IPS DF 19.7 (cell line): Measurements from ENCODE around the gene FYTTD1.

Experiments used
- DNase-seq: peaks from one replicate; pipeline ENCODE4 v3.0.0-alpha.2; 2013; ENCODE audit warnings: low read depth, low spot score

FYTTD1 gene

DNA sequence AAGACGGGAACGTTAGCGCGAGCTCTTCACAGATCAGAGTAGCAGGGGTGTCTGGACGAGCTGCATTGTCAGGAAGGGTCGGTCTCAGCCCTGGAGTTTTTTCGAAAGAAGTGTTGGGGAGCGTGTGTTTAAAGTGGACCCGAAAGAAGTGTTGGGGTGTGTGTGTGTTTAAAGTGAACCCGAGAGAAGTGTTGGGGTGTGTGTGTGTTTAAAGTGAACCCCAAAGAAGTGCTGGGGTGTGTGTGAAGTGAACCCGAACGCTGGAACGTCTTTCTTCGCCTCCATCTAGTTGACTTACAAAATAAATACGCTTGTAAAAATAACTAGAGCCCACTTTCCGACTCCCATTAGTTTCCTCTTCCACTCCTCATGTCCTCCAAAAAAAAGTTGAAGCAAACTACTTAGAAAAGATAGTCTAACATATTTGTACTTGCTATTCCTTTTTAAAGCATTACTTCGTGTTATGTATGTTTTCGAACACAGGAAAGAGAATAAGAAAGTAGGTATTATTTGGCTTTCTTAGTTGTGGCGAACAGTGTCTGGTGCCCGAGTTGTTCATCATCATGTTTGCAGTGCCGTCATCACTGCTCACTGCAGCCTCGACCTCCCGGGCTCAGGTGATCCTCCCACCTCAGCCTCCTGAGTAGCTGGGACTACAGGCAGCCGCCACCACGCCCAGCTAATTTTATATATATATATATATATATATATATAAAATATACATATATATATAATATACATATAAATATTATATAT is 42.4 kb downstream of the FYTTD1 start:
- DNase-seq, result no peak

DNA sequence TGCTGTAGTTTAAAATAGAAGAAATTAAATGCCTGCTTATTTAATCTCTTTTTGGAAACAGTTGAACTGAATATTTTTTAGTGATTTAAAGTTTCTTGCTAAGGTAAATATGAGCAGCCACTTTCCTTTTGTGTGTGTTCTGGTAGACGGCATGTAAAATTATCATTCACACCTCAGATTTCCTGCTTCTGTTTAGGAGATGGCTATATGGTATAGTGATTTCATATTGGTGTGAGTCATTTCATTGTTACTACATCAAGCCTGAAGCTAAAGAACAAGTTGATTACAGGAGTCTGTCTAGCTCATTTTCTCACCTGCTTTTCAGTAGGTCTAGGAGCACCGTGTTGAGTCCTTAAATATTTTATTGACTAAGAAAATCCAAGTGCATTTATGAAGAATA is 43.6 kb downstream of the FYTTD1 start:
- DNase-seq, result no peak

- DNase-seq, result no peak
Measured at GRCh38 chr3:197794115-197794514, 44.4 kb downstream of the FYTTD1 start.

DNA sequence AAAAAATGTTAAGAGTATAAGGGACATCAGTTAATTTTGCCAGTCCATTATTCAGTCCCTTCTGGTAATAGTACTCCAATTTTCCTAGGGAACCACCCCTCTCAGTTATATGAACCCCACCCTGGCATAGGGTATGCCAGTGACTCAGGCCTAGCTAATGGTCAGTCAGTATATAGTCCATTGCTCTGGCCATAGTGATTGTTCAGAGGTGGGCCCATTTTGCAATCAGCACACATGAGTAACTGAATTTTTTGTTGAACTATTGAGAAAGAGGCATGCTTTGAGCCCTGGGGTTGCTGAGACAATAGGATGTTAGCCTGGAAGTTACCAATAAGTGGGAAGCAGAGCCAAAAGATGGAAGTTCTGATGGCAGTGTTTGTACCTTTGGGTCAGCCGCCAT is 45.5 kb downstream of the FYTTD1 start:
- no peak for DNase-seq

GRCh38 chr3:197796087-197796486 is 46.4 kb downstream of the FYTTD1 start:
- DNase-seq, result no peak

- no peak for DNase-seq
Measured at GRCh38 chr3:197798863-197799262, 49.2 kb downstream of the FYTTD1 start.

GRCh38 chr3:197800379-197800778 is 50.7 kb downstream of the FYTTD1 start:
- no peak for DNase-seq

DNA sequence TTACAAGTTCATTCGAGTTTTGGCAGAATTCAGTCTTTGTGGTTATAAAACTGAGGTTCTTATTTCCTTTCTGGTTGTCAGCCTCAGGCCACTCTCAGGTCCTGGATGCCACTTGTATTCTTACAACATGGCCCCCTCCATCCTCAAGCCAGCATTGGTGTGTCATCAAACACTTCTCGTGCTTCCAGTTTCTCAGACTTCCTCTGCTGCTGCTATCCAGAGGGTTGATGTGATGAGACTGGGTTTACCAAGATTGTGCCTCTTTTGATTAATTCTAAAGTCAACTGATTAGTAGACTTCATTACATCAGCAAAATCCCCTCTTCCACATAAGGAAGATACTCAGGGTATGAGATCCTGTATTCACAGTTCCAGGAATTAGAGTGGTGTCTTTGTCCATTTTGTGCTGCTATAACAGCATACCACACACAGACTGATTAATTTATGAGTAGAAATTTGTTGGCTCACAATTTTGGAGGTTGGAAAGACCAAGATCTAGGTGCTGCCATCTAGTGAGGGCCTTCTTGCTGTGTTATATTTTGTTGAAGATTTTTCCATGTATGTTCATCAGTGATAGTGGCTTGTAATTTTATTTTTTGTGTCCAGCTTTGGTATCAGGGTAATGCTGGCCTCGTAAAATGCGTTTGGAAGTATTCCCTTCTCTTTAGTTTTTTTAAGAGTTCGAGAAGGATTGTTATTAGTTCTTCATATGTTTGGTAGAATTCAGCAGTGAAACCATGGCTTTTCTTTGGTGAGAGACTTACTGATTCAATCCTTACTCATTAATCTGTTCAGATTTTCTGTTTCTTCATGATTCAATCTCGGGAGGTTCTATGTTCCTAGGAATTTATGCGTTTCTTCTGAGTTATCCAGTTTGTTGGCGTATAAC is 52.5 kb downstream of the FYTTD1 start:
- DNase-seq, result no peak

DNA sequence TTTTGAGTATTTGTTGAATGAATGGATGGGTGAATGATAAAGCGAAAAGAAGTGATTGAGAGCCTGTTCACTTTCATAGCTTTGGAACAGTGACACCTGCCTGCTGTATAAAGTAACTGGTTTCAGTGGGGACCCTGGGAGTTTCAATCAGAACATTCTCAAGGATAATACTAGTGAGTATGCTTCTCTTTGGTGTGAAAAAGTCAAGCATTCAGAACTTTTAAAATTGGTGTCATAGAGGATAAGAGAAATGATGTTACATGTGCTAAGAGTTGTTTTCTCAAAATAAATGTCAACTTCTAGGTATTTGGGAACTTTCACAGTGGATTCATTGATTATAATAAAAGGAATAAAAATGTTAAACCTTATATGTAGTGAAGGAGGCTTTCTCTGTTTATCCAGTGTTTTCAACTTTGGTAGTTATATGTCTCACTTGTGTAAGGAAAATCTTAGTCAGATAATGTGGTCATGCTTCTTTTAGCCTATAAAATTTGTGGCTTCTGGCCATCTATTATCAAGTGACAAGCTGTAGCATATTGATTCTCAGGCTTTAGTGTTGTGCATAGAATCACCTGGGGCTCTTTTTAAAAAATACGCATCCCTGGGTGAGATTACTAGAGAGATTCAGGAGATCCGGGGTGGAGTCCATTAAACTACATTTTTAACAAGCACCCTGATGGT is 53.2 kb downstream of the FYTTD1 start:
- DNase-seq, result no peak

DNA sequence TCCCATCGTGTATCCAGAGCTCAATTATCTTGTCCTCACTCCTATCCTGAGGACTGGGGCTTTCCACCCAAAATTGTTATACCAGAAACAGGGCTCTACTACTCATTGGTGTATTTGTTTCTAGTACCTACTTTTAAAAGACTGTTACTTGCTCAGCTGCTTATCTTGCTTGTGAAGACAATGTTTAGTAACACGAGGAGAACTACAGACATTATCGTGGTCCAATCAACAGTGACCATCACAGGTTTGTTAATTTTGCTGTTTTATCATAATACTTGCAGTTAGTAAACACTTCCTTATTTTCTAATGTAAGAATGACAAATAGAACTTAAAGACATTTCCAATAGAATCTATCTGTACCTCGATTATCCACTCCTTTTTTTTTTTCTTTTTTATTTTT is 54.8 kb downstream of the FYTTD1 start:
- DNase-seq, result no peak

DNA sequence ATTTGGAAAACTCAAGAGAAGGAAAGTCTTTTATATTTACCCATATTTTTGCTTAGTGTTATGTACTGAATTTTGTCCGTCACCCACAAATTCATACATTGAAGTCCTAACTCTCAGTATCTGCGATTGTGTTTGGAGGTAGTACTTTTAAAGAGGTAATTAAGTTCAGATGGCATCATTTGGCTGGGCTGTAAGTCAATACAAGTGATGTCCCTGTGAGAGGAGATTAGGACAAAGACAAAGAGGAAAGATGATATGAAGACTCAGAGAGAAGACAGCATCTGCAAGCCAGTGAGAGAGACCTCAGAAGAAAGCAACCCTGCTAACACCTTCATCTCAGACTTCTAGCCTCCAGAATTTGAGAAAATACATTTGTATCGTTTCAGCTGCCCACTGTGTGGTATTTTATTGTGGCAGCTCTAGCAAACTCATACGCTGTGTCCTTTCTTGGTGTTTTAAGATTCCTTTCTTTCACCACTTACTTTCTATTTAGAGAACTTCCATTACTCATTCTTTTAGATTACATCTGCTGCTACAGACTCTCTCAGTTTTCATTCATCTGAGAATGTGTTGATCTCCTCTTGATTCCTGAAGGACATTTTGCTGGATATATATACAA is 58.4 kb downstream of the FYTTD1 start:
- DNase-seq, result no peak

GRCh38 chr3:197809356-197810020 is 59.8 kb downstream of the FYTTD1 start:
- DNase-seq, result no peak

- no peak for DNase-seq
Measured at GRCh38 chr3:197810901-197811300, 61.2 kb downstream of the FYTTD1 start.

- DNase-seq, result no peak
Measured at GRCh38 chr3:197811343-197811742, 61.7 kb downstream of the FYTTD1 start.

GRCh38 chr3:197814372-197814771 is 64.7 kb downstream of the FYTTD1 start:
- no peak for DNase-seq

- DNase-seq, result no peak
Measured at GRCh38 chr3:197820550-197821335, 71.1 kb downstream of the FYTTD1 start.

GRCh38 chr3:197829397-197830045 is 79.8 kb downstream of the FYTTD1 start:
- no peak for DNase-seq

- DNase-seq, result no peak
Measured at GRCh38 chr3:197830308-197830966, 80.8 kb downstream of the FYTTD1 start.

GRCh38 chr3:197830967-197831313 is 81.3 kb downstream of the FYTTD1 start:
- no peak for DNase-seq
